A673 (cell line): ENCODE results near the gene ATP5F1C. TPM values are rescaled to one million over a fixed set of nuclear protein-coding genes. Genes with fewer than 3 reads are reported as not detected.

ENCODE experiments used
- BruUV-seq: library from RNA; stranded (reverse); fragments of 400-500 nt; replicated peaks from 2 replicates; lab custom pipeline; 2021; lab: Mats Ljungman, UMichigan
- CTCF ChIA-PET: fragments of 300-600 bp; sonication (Branson Sonifier 250); formaldehyde crosslinking; loops from one replicate; lab custom pipeline; 2022; ENCODE audit warnings: antibody characterized with exemption; lab: Charles Lee
- POLR2A ChIA-PET: fragments of 300-600 bp; sonication (Branson Sonifier 250); formaldehyde crosslinking; loops from one replicate; lab custom pipeline; 2022; ENCODE audit warnings: antibody characterized with exemption; ENCODE audit not compliant: low non-redundant PET; lab: Charles Lee
- DNase-seq: peaks from one replicate; pipeline ENCODE4 v3.0.0-alpha.2; 2015; ENCODE audit warnings: low spot score
- H3K27ac ChIP-seq: fragments of 200-600 bp; sonication (generic); 2 replicates; pipeline ENCODE4 v1.5.1; 2016; ENCODE audit warnings: mixed run types, low read depth, mild to moderate bottlenecking, mixed read lengths, antibody characterized with exemption, low read length; ENCODE audit not compliant: poor library complexity, severe bottlenecking
- H3K27me3 ChIP-seq: fragments of 200-600 bp; sonication (generic); replicated peaks from 2 replicates; pipeline ENCODE4 v1.6.1; 2017; ENCODE audit warnings: mixed run types, low read depth, mild to moderate bottlenecking, mixed read lengths, antibody characterized with exemption, low read length; ENCODE audit not compliant: insufficient read depth, poor library complexity
- H3K36me3 ChIP-seq: fragments of 200-600 bp; sonication (generic); 2 replicates; pipeline ENCODE4 v1.6.1; 2016; ENCODE audit warnings: mixed run types, mild to moderate bottlenecking, mixed read lengths, antibody characterized with exemption, low read length; ENCODE audit not compliant: insufficient read depth, poor library complexity, severe bottlenecking
- H3K4me1 ChIP-seq: fragments of 200-600 bp; sonication (generic); 2 replicates; pipeline ENCODE4 v1.6.1; 2017; ENCODE audit warnings: mixed run types, mild to moderate bottlenecking, mixed read lengths, antibody characterized with exemption, low read length; ENCODE audit not compliant: insufficient read depth, poor library complexity, severe bottlenecking
- H3K4me3 ChIP-seq: fragments of 200-600 bp; sonication (generic); 2 replicates; pipeline ENCODE4 v1.5.1; 2016; ENCODE audit warnings: low read depth, mixed run types, mild to moderate bottlenecking, mixed read lengths, low read length; ENCODE audit not compliant: poor library complexity, severe bottlenecking
- H3K9me3 ChIP-seq: fragments of 200-600 bp; sonication (generic); 2 replicates; pipeline ENCODE4 v1.6.1; 2016; ENCODE audit warnings: mixed run types, low read depth, mild to moderate bottlenecking, mixed read lengths, antibody characterized with exemption, low read length; ENCODE audit not compliant: poor library complexity, severe bottlenecking
- EZH2 ChIP-seq: fragments of 200-600 bp; sonication (generic); IDR thresholded peaks from 2 replicates; pipeline ENCODE4 v1.6.1; 2017; ENCODE audit warnings: borderline replicate concordance, low read depth, mild to moderate bottlenecking, mixed read lengths, antibody characterized with exemption, low read length; ENCODE audit not compliant: poor library complexity, severe bottlenecking
- intact Hi-C: fragments of 100-400 bp; cut with micrococcal nuclease; formaldehyde crosslinking; loops from one replicate; pipeline ENCODE4 v1.10.0; 2022; ENCODE audit not compliant: unreplicated experiment
- total RNA-seq: library from RNA; stranded (reverse); gene quantifications from 2 replicates; pipeline ENCODE4 v1.2.3, GENCODE V29; 2021
- TF ChIP-seq, protein P1 (sequence below): fragments of 300-800, 200-600 bp; sonication (generic); conservative IDR thresholded peaks from 2 replicates; pipeline ENCODE4 v1.5.1; 2017; ENCODE audit warnings: low read depth, mild to moderate bottlenecking, antibody characterized with exemption, low read length, moderate library complexity, mixed read lengths

ATP5F1C gene
- total RNA-seq, 1 experiment from 2014 or later, result 401 TPM

DNA sequence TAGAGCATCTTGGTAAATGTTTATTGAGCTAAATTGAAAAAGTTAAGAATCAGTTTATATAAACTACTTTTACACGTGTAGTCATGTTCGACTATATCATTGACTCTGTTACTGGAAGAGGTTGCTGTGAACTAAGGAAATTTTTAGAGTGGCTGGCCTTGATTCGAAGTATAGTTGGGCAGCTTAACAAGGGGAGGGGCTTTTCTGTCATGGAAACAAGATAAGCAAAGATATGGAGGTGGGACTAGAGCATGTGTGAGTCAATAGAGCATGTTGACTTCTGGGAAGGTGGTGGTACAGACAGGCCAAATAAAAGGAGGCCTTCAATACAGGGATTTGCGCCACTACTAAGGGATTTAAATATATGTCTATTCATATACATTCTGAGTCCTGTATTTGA is 7.6 kb downstream of the ATP5F1C start:
- intact Hi-C loops, result no loop called here
- Histone ChIP-seq H3K4me1 (no peaks in the 10 kb centered on the region), H3K27ac (no peak overlapping the region), H3K27me3 (no peaks in the 10 kb centered on the region), H3K9me3 (no peaks in the 10 kb centered on the region), H3K36me3 (peaks cover 47% of the 10 kb centered on the region), H3K4me3 (no peak overlapping the region)
- POLR2A ChIA-PET, result no interaction called here
- TF ChIP-seq EZH2, result no peak
- TF ChIP-seq, protein P1, sequence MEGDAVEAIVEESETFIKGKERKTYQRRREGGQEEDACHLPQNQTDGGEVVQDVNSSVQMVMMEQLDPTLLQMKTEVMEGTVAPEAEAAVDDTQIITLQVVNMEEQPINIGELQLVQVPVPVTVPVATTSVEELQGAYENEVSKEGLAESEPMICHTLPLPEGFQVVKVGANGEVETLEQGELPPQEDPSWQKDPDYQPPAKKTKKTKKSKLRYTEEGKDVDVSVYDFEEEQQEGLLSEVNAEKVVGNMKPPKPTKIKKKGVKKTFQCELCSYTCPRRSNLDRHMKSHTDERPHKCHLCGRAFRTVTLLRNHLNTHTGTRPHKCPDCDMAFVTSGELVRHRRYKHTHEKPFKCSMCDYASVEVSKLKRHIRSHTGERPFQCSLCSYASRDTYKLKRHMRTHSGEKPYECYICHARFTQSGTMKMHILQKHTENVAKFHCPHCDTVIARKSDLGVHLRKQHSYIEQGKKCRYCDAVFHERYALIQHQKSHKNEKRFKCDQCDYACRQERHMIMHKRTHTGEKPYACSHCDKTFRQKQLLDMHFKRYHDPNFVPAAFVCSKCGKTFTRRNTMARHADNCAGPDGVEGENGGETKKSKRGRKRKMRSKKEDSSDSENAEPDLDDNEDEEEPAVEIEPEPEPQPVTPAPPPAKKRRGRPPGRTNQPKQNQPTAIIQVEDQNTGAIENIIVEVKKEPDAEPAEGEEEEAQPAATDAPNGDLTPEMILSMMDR, result no peak
- CTCF ChIA-PET, result no interaction called here
- BruUV-seq, result no TSS peak
- no peak for DNase-seq

DNA sequence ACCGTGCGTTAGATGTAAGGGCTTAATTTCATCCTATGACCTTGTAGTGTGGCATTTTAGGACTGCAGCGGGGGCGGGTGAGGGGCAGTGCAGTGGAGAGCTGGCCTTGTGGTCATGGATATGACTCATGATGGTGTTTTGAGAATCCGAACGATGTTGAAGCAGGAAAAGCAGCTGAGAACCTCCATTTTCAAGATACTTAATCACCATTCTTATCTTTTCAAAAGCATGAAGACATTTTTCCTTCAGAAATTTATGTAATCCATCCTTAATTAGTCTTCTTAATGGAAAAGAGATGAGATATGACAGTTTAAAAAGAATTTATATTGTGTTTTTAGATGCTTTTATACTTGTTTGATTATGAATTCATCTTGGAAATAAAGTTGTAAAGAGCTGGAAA is 9.6 kb downstream of the ATP5F1C start:
- Histone ChIP-seq H3K27ac (no peak overlapping the region), H3K36me3 (peaks cover 60% of the 10 kb centered on the region), H3K4me1 (no peaks in the 10 kb centered on the region), H3K4me3 (no peak overlapping the region), H3K27me3 (no peaks in the 10 kb centered on the region), H3K9me3 (no peaks in the 10 kb centered on the region)
- CTCF ChIA-PET, result no interaction called here
- POLR2A ChIA-PET, result no interaction called here
- intact Hi-C loops, result no loop called here
- BruUV-seq, result no TSS peak
- DNase-seq, result no peak
- TF ChIP-seq, protein P1, result no peak
- TF ChIP-seq EZH2, result no peak

- ChIA-PET CTCF (no interaction called here), POLR2A (no interaction called here)
- no TSS peak for BruUV-seq
- no peak overlapping the region for H3K4me3 ChIP-seq
- peaks cover 92% of the 10 kb centered on the region for H3K36me3 ChIP-seq
- H3K9me3 ChIP-seq, result no peaks in the 10 kb centered on the region
- TF ChIP-seq EZH2, result no peak
- TF ChIP-seq, protein P1, result no peak
- no peaks in the 10 kb centered on the region for H3K27me3 ChIP-seq
- no peaks in the 10 kb centered on the region for H3K4me1 ChIP-seq
- H3K27ac ChIP-seq, result no peak overlapping the region
- DNase-seq, result no peak
- intact Hi-C loops, result no loop called here
Observed at GRCh38 chr10:7802606-7803005, 14.6 kb downstream of the ATP5F1C start.
